ENCODE results near the gene FAU. TPM values are rescaled to one million over a fixed set of nuclear protein-coding genes. Genes with fewer than 3 reads are reported as not detected.

The FAU gene
- total and polyA plus RNA-seq, 2 of the 13 experiments (the other 11 are each of a cell fraction or from before 2014, with no cell fraction given), result 374 to 869 TPM

DNA sequence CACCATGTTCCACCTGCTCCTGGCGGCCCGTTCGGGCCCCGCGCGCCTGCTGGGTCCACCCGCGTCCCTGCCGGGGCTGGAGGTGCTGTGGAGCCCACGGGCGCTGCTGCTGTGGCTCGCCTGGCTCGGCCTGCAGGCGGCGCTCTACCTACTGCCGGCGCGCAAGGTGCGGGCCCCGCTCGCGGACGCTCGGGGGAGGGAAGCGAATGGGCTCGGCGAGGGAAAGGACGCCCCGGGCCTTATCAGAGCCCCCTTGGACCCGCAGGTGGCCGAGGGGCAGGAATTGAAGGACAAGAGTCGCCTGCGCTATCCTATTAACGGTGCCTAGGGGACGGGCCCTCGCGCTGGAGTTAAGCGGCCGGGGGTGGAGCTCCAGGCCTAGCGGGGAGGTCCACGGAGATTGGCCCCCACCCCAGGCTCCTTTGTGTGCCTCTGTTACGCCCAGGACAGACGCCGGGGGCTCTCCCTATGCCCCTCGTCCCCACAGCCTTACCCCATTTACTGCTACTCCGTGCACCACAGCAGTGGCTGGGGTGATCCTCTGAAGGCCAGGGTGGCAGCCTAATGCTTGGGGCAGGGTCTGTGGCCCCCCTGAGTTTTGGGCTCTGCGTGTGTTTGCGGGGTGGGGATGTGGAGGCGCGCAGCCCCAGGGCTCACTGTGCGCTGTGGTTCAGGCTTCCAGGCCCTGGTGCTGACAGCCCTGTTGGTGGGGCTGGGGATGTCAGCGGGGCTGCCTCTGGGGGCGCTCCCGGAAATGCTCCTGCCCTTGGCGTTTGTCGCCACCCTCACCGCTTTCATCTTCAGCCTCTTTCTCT is 9.2 kb downstream of the FAU start (continued):
- TF ChIP-seq RBM39 (IDR thresholded peaks at IDR 0.05; ENCODE audit: low read depth, low read length, poor library complexity, severe bottlenecking) (no peak), ZNF292 (CRISPR knock-in tag; IDR thresholded peaks at IDR 0.05; ENCODE audit: borderline replicate concordance, low read depth) (no peak), WIZ (CRISPR knock-in tag; IDR thresholded peaks at IDR 0.05) (0 out of 2 replicates have a peak, but pooled peaks have one; percentile 28), ARHGAP35 (CRISPR knock-in tag; IDR thresholded peaks at IDR 0.05; ENCODE audit: borderline replicate concordance) (peak; percentile 34; the same call in 1 of the 2 replicates), AGO1 (IDR thresholded peaks at IDR 0.05; ENCODE audit: low read depth, low read length, poor library complexity, severe bottlenecking) (peak; percentile 99), ZNF773 (CRISPR knock-in tag; IDR thresholded peaks at IDR 0.05; ENCODE audit: borderline replicate concordance) (peak; percentile 30; the same call in 1 of the 2 replicates), NBN (conservative IDR thresholded peaks at IDR 0.05) (no peak)
- TF ChIP-seq, protein P1, sequence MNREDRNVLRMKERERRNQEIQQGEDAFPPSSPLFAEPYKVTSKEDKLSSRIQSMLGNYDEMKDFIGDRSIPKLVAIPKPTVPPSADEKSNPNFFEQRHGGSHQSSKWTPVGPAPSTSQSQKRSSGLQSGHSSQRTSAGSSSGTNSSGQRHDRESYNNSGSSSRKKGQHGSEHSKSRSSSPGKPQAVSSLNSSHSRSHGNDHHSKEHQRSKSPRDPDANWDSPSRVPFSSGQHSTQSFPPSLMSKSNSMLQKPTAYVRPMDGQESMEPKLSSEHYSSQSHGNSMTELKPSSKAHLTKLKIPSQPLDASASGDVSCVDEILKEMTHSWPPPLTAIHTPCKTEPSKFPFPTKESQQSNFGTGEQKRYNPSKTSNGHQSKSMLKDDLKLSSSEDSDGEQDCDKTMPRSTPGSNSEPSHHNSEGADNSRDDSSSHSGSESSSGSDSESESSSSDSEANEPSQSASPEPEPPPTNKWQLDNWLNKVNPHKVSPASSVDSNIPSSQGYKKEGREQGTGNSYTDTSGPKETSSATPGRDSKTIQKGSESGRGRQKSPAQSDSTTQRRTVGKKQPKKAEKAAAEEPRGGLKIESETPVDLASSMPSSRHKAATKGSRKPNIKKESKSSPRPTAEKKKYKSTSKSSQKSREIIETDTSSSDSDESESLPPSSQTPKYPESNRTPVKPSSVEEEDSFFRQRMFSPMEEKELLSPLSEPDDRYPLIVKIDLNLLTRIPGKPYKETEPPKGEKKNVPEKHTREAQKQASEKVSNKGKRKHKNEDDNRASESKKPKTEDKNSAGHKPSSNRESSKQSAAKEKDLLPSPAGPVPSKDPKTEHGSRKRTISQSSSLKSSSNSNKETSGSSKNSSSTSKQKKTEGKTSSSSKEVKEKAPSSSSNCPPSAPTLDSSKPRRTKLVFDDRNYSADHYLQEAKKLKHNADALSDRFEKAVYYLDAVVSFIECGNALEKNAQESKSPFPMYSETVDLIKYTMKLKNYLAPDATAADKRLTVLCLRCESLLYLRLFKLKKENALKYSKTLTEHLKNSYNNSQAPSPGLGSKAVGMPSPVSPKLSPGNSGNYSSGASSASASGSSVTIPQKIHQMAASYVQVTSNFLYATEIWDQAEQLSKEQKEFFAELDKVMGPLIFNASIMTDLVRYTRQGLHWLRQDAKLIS (CRISPR knock-in tag; IDR thresholded peaks at IDR 0.05), result 0 out of 2 replicates have a peak, but pooled peaks have one; percentile 50
- TF ChIP-seq, protein P2, sequence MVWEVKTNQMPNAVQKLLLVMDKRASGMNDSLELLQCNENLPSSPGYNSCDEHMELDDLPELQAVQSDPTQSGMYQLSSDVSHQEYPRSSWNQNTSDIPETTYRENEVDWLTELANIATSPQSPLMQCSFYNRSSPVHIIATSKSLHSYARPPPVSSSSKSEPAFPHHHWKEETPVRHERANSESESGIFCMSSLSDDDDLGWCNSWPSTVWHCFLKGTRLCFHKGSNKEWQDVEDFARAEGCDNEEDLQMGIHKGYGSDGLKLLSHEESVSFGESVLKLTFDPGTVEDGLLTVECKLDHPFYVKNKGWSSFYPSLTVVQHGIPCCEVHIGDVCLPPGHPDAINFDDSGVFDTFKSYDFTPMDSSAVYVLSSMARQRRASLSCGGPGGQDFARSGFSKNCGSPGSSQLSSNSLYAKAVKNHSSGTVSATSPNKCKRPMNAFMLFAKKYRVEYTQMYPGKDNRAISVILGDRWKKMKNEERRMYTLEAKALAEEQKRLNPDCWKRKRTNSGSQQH (CRISPR knock-in tag; IDR thresholded peaks at IDR 0.05; ENCODE audit: low read depth), result 0 out of 2 replicates have a peak, but pooled peaks have one; percentile 13
- TF ChIP-seq, protein P3, sequence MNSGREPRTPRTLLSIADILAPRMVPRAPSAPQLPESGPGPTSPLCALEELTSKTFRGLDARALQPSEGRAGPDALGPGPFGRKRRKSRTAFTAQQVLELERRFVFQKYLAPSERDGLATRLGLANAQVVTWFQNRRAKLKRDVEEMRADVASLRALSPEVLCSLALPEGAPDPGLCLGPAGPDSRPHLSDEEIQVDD (CRISPR knock-in tag; IDR thresholded peaks at IDR 0.05; ENCODE audit: borderline replicate concordance), result no peak
- TF ChIP-seq, protein P4, sequence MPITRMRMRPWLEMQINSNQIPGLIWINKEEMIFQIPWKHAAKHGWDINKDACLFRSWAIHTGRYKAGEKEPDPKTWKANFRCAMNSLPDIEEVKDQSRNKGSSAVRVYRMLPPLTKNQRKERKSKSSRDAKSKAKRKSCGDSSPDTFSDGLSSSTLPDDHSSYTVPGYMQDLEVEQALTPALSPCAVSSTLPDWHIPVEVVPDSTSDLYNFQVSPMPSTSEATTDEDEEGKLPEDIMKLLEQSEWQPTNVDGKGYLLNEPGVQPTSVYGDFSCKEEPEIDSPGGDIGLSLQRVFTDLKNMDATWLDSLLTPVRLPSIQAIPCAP (CRISPR knock-in tag; IDR thresholded peaks at IDR 0.05; ENCODE audit: low read depth), result no peak
- TF ChIP-seq, protein P5, sequence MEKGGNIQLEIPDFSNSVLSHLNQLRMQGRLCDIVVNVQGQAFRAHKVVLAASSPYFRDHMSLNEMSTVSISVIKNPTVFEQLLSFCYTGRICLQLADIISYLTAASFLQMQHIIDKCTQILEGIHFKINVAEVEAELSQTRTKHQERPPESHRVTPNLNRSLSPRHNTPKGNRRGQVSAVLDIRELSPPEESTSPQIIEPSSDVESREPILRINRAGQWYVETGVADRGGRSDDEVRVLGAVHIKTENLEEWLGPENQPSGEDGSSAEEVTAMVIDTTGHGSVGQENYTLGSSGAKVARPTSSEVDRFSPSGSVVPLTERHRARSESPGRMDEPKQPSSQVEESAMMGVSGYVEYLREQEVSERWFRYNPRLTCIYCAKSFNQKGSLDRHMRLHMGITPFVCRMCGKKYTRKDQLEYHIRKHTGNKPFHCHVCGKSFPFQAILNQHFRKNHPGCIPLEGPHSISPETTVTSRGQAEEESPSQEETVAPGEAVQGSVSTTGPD (CRISPR knock-in tag; IDR thresholded peaks at IDR 0.05), result no peak
- TF ChIP-seq, protein P6, sequence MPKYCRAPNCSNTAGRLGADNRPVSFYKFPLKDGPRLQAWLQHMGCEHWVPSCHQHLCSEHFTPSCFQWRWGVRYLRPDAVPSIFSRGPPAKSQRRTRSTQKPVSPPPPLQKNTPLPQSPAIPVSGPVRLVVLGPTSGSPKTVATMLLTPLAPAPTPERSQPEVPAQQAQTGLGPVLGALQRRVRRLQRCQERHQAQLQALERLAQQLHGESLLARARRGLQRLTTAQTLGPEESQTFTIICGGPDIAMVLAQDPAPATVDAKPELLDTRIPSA (CRISPR knock-in tag; IDR thresholded peaks at IDR 0.05; ENCODE audit: borderline replicate concordance), result no peak
- TF ChIP-seq, protein P7, sequence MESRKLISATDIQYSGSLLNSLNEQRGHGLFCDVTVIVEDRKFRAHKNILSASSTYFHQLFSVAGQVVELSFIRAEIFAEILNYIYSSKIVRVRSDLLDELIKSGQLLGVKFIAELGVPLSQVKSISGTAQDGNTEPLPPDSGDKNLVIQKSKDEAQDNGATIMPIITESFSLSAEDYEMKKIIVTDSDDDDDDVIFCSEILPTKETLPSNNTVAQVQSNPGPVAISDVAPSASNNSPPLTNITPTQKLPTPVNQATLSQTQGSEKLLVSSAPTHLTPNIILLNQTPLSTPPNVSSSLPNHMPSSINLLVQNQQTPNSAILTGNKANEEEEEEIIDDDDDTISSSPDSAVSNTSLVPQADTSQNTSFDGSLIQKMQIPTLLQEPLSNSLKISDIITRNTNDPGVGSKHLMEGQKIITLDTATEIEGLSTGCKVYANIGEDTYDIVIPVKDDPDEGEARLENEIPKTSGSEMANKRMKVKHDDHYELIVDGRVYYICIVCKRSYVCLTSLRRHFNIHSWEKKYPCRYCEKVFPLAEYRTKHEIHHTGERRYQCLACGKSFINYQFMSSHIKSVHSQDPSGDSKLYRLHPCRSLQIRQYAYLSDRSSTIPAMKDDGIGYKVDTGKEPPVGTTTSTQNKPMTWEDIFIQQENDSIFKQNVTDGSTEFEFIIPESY (CRISPR knock-in tag; IDR thresholded peaks at IDR 0.05), result no peak

Measured in HepG2 (cell line).